ENCODE results near the gene FAR1.

Gene FAR1

DNA sequence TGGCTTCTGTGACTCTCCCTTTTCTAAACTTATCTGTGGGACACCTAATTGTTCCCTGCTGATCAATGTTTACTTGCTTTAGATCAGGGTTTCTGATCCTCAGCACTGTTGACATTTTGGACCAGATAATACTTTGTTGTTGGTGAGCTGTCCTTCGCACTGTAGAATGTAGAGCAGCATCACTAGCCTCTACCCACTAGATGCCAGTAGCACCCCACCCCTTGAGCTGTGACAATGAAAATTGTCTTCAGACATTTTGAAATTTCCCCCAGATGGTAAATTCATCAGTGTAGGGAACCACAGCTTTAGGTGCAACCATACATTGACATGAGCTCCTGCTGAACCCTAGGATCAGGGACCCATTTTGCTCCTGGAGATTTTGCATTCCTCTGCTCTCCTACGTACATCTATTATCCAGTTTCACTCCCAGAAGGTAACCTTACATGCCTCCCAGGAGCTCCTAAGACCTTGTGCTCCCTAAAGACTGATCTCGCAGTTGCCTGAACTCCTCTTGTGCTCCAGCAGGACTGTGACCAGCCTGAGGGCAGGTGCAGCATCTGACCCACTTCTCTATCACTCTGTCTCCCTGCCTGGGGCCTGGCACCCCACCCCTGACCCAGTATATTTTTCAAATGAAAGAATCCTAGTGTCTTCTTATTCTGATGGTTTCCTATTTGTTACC, 107.8 kb downstream of the FAR1 start:
- no peak for DNase-seq (ENCODE audit: low read depth, low spot score)

DNA sequence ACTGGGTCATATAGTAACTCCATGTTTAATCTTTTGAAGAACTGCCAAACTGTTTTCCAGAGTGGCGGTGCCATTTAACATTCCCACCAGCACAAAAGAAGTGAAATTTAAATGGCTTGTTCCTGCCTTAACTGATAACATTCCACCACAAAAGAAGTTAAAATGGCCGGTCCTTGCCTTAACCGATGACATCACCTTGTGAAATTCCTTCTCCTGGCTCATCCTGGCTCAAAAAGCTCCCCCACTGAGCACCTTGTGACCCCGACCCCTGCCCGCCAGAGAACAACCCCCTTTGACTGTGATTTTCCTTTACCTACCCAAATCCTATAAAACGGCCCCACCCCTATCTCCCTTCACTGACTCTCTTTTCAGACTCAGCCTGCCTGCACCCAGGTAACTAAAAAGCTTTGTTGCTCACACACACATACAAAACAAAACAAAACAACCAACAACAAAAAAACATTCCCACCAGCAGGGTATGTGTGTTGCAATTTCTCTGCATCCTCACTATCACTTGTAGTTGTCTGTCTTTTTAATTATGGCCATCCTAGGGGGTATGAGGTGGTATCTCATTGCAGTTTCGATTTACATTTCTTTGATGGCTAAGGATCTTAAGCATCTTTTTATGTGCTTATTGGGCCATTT, 109.0 kb downstream of the FAR1 start:
- no peak for DNase-seq (ENCODE audit: low read depth, low spot score)

DNA sequence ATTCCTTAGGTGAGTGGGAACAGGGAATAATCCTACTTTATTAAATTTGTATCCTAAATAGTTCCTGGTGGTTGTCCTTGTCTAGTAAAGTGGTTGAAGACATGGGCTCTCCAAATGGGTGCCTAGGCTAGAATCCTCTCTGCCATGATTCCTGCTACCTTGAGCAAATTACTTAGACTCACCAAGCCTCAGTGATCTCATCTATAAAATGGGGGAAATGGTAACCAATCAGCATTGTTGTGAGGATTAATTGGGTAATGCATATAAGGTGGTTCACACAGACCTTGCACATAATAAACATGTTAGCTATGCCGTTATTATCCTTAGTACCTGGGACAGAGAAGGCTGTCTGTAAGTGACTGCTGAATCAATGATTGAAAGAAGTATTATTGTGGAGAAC, 109.9 kb downstream of the FAR1 start:
- DNase-seq (ENCODE audit: low read depth, low spot score), result no peak

DNA sequence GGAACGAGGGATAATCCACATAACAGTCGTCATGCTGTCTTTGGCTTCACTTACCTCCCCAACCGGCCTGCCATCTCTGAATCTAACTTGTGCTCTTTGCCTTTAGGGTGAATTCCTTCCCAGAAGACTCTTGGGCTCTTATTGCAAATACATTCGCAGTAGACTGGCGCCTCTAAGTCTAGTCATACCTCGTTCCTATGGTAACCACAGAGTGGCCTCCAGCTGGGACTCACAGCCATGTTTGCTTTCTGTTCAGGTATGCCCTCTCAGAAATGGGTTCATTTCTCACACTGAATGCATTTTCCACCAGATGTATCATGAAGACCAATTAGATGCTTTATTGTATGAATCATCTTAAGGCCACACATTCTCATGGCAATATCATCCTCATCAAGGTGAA, 112.7 kb downstream of the FAR1 start:
- DNase-seq (ENCODE audit: low read depth, low spot score), result no peak
